Measurements from ENCODE around the gene TERT.

DNA sequence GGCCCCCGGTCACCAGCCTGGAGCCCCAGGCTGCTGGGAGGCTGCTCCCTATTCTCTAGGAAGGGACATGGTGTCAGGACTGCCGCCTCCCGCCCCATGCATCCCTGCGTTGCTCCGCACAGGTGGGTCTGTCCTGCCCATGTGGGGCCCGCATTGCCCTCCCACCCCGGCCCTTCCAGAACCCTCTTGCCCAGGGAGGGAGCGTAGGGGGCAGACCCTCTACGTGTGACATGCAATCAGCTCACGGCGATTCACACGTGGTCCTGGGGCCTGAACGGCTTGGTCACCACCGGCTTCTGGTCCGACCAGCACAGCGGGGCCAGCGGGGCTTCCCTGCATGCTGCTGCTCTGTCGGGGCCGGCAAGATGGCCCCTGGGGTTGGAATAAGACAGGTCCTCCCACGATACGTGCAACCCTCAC, 84.0 kb downstream of the TERT start:
- TF ChIP-seq, protein P1, sequence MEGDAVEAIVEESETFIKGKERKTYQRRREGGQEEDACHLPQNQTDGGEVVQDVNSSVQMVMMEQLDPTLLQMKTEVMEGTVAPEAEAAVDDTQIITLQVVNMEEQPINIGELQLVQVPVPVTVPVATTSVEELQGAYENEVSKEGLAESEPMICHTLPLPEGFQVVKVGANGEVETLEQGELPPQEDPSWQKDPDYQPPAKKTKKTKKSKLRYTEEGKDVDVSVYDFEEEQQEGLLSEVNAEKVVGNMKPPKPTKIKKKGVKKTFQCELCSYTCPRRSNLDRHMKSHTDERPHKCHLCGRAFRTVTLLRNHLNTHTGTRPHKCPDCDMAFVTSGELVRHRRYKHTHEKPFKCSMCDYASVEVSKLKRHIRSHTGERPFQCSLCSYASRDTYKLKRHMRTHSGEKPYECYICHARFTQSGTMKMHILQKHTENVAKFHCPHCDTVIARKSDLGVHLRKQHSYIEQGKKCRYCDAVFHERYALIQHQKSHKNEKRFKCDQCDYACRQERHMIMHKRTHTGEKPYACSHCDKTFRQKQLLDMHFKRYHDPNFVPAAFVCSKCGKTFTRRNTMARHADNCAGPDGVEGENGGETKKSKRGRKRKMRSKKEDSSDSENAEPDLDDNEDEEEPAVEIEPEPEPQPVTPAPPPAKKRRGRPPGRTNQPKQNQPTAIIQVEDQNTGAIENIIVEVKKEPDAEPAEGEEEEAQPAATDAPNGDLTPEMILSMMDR (CRISPR knock-in tag; IDR thresholded peaks at IDR 0.05): no peak
- TF ChIP-seq EHMT2 (IDR thresholded peaks at IDR 0.05; ENCODE audit: borderline replicate concordance, low read depth, low read length): no peak
- TF ChIP-seq, protein P2, sequence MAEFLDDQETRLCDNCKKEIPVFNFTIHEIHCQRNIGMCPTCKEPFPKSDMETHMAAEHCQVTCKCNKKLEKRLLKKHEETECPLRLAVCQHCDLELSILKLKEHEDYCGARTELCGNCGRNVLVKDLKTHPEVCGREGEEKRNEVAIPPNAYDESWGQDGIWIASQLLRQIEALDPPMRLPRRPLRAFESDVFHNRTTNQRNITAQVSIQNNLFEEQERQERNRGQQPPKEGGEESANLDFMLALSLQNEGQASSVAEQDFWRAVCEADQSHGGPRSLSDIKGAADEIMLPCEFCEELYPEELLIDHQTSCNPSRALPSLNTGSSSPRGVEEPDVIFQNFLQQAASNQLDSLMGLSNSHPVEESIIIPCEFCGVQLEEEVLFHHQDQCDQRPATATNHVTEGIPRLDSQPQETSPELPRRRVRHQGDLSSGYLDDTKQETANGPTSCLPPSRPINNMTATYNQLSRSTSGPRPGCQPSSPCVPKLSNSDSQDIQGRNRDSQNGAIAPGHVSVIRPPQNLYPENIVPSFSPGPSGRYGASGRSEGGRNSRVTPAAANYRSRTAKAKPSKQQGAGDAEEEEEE (CRISPR knock-in tag; IDR thresholded peaks at IDR 0.05; ENCODE audit: borderline replicate concordance): no peak
- TF ChIP-seq, protein P3, sequence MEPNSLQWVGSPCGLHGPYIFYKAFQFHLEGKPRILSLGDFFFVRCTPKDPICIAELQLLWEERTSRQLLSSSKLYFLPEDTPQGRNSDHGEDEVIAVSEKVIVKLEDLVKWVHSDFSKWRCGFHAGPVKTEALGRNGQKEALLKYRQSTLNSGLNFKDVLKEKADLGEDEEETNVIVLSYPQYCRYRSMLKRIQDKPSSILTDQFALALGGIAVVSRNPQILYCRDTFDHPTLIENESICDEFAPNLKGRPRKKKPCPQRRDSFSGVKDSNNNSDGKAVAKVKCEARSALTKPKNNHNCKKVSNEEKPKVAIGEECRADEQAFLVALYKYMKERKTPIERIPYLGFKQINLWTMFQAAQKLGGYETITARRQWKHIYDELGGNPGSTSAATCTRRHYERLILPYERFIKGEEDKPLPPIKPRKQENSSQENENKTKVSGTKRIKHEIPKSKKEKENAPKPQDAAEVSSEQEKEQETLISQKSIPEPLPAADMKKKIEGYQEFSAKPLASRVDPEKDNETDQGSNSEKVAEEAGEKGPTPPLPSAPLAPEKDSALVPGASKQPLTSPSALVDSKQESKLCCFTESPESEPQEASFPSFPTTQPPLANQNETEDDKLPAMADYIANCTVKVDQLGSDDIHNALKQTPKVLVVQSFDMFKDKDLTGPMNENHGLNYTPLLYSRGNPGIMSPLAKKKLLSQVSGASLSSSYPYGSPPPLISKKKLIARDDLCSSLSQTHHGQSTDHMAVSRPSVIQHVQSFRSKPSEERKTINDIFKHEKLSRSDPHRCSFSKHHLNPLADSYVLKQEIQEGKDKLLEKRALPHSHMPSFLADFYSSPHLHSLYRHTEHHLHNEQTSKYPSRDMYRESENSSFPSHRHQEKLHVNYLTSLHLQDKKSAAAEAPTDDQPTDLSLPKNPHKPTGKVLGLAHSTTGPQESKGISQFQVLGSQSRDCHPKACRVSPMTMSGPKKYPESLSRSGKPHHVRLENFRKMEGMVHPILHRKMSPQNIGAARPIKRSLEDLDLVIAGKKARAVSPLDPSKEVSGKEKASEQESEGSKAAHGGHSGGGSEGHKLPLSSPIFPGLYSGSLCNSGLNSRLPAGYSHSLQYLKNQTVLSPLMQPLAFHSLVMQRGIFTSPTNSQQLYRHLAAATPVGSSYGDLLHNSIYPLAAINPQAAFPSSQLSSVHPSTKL (CRISPR knock-in tag; IDR thresholded peaks at IDR 0.05): no peak
- no peak for TF ChIP-seq ATF1 (CRISPR knock-in tag; IDR thresholded peaks at IDR 0.05)
- TF ChIP-seq NFIC (IDR thresholded peaks at IDR 0.05; ENCODE audit: low read length): no peak
- no peak for TF ChIP-seq ZNF296 (CRISPR knock-in tag; conservative IDR thresholded peaks at IDR 0.05)
- no peak for TF ChIP-seq ZNF589 (CRISPR knock-in tag; conservative IDR thresholded peaks at IDR 0.05)

Measured in HepG2 (cell line).